SK-N-SH (cell line): ENCODE data around the gene C5orf22. TPM values are rescaled to one million over a fixed set of nuclear protein-coding genes. Genes with fewer than 3 reads are reported as not detected.

ENCODE experiments used
- CTCF ChIA-PET: fragments of 300-600, 350-600 bp; formaldehyde crosslinking; extraction: SDS; loops from one replicate; lab custom pipeline; 2021; lab: Yijun Ruan, JAX
- POLR2A ChIA-PET: fragments of 350-600 bp; sonication (Branson Sonifier 250); formaldehyde crosslinking; extraction: SDS; loops from one replicate; lab custom pipeline; 2020; ENCODE audit warnings: antibody characterized with exemption, inconsistent platforms; lab: Yijun Ruan, JAX
- DNase-seq: peaks from one replicate; pipeline ENCODE4 v3.0.0; 2012
- H2AFZ ChIP-seq: fragments of 200-600 bp; sonication (generic); 2 replicates; pipeline ENCODE4 v1.8.1; 2016; ENCODE audit warnings: antibody characterized with exemption, mild to moderate bottlenecking, low read depth
- H3F3A ChIP-seq: fragments of 200-600 bp; sonication (generic); replicated peaks from 2 replicates; pipeline ENCODE3; 2016; ENCODE audit warnings: antibody characterized with exemption, mild to moderate bottlenecking; ENCODE audit not compliant: insufficient read depth
- H3K27ac ChIP-seq, 2 experiments: fragments of 200-500 bp in 1 of 2; fragments of 200-600 bp in 1 of 2; sonication (Bioruptor generic) in 1 of 2; sonication (generic), shearing (Covaris generic) in 1 of 2; 2 replicates each; pipeline versions ENCODE4 v1.5.1 to v1.6.1; 2014 to 2016; ENCODE audit warnings: low read depth in 2 of 2, inconsistent platforms in 1 of 2, low read length in 1 of 2, mild to moderate bottlenecking in 1 of 2, mixed read lengths in 1 of 2
- H3K27me3 ChIP-seq: fragments of 200-600 bp; sonication (generic), shearing (Covaris generic); 2 replicates; pipeline ENCODE4 v1.6.1; 2016; ENCODE audit warnings: mixed run types; ENCODE audit not compliant: insufficient read depth
- H3K36me3 ChIP-seq, 2 experiments: fragments of 200-500 bp in 1 of 2; fragments of 200-600 bp in 1 of 2; sonication (Bioruptor generic) in 1 of 2; sonication (generic) in 1 of 2; replicated peaks in 1 of 2; 2 replicates each; pipeline versions ENCODE3 to v1.5.1; 2014 to 2016; ENCODE audit warnings: low read length in 1 of 2, mild to moderate bottlenecking in 1 of 2; ENCODE audit not compliant: insufficient read depth in 2 of 2, control insufficient read depth in 1 of 2
- H3K4me1 ChIP-seq, 2 experiments: fragments of 200-500 bp in 1 of 2; fragments of 200-600 bp in 1 of 2; sonication (Bioruptor generic) in 1 of 2; sonication (generic), shearing (Covaris generic) in 1 of 2; 2 replicates each; pipeline versions ENCODE4 v1.5.1 to v1.6.1; 2014 to 2016; ENCODE audit warnings: low read depth in 1 of 2, low read length in 1 of 2, mixed run types in 1 of 2; ENCODE audit not compliant: insufficient read depth in 2 of 2, control insufficient read depth in 1 of 2
- H3K4me2 ChIP-seq: fragments of 200-600 bp; sonication (generic), shearing (Covaris generic); 2 replicates; pipeline ENCODE4 v1.6.1; 2017; ENCODE audit warnings: mixed run types
- H3K4me3 ChIP-seq, 2 experiments: fragments of 200-500 bp in 1 of 2; fragments of 200-600 bp in 1 of 2; sonication (Bioruptor generic) in 1 of 2; sonication (generic), shearing (Covaris generic) in 1 of 2; 2 replicates each; pipeline versions ENCODE4 v1.5.1 to v1.8.1; 2014 to 2016; ENCODE audit warnings: low read depth in 2 of 2, inconsistent platforms in 1 of 2, low read length in 1 of 2, mild to moderate bottlenecking in 1 of 2, mixed read lengths in 1 of 2, moderate library complexity in 1 of 2
- H3K79me2 ChIP-seq: fragments of 200-600 bp; sonication (generic); 2 replicates; pipeline ENCODE4 v1.8.1; 2017; ENCODE audit warnings: mild to moderate bottlenecking; ENCODE audit not compliant: insufficient read depth
- H3K9ac ChIP-seq: fragments of 200-600 bp; sonication (generic); 2 replicates; pipeline ENCODE4 v1.6.1; 2017; ENCODE audit warnings: mixed run types
- H3K9me2 ChIP-seq: fragments of 200-600 bp; sonication (generic); 2 replicates; pipeline ENCODE4 v1.6.1; 2017; ENCODE audit warnings: mixed run types
- H3K9me3 ChIP-seq: fragments of 200-600 bp; sonication (generic); 2 replicates; pipeline ENCODE4 v1.6.1; 2017; ENCODE audit warnings: mixed run types, mild to moderate bottlenecking, moderate library complexity
- H4K20me1 ChIP-seq: fragments of 200-600 bp; sonication (generic); 2 replicates; pipeline ENCODE4 v1.6.1; 2017; ENCODE audit warnings: mild to moderate bottlenecking, mixed run types; ENCODE audit not compliant: insufficient read depth
- CHD2 ChIP-seq: fragments of 150-350 bp; IDR thresholded peaks from 2 replicates; pipeline ENCODE4 v1.6.1; 2018; ENCODE audit warnings: low read length; ENCODE audit not compliant: partially characterized antibody
- ELF1 ChIP-seq: IDR thresholded peaks from 2 replicates; pipeline ENCODE4 v1.4.0; 2012
- EP300 ChIP-seq, 2 experiments: IDR thresholded peaks; 2 replicates each; pipeline versions ENCODE4 v1.4.0 to v1.6.1; 2012; ENCODE audit warnings: borderline replicate concordance in 1 of 2, low read depth in 1 of 2, low read length in 1 of 2
- EZH2phosphoT487 ChIP-seq: fragments of 200-600 bp; sonication (generic); IDR thresholded peaks from 2 replicates; pipeline ENCODE4 v1.6.1; 2017; ENCODE audit warnings: low read depth, mixed run types, mild to moderate bottlenecking, antibody characterized with exemption, moderate library complexity, borderline replicate concordance
- FOSL2 ChIP-seq: IDR thresholded peaks from 2 replicates; pipeline ENCODE4 v1.4.0; 2012; ENCODE audit warnings: low read depth, mild to moderate bottlenecking, moderate library complexity, borderline replicate concordance
- FOXJ3 ChIP-seq: sonication (generic); formaldehyde crosslinking; IDR thresholded peaks from 2 replicates; pipeline ENCODE4 v1.5.1; 2020; ENCODE audit warnings: mild to moderate bottlenecking, missing genetic modification reagents
- FOXM1 ChIP-seq: IDR thresholded peaks from 2 replicates; pipeline ENCODE4 v1.4.0; 2012; ENCODE audit warnings: low read depth, mild to moderate bottlenecking
- GABPA ChIP-seq: IDR thresholded peaks from 2 replicates; pipeline ENCODE4 v1.4.0; 2012; ENCODE audit warnings: low read depth, mild to moderate bottlenecking
- MEF2A ChIP-seq: IDR thresholded peaks from 2 replicates; pipeline ENCODE4 v1.4.0; 2012; ENCODE audit warnings: low read depth, borderline replicate concordance
- MXI1 ChIP-seq: IDR thresholded peaks from 2 replicates; pipeline ENCODE4 v1.6.1; 2012; ENCODE audit warnings: mild to moderate bottlenecking, low read depth, low read length, improper control_type of control experiment
- NFIC ChIP-seq: IDR thresholded peaks from 2 replicates; pipeline ENCODE4 v1.4.0; 2012; ENCODE audit warnings: borderline replicate concordance
- PBX3 ChIP-seq: IDR thresholded peaks from 2 replicates; pipeline ENCODE4; 2012
- RCOR1 ChIP-seq: fragments of 150-350 bp; IDR thresholded peaks from 2 replicates; pipeline ENCODE4 v1.6.1; 2017; ENCODE audit warnings: antibody characterized with exemption, low read length
- REST ChIP-seq: IDR thresholded peaks from 2 replicates; pipeline ENCODE4 v1.6.1; 2012; ENCODE audit warnings: mild to moderate bottlenecking, low read depth, low read length, moderate library complexity
- RFX5 ChIP-seq: IDR thresholded peaks from 2 replicates; pipeline ENCODE4 v1.6.1; 2012; ENCODE audit warnings: mild to moderate bottlenecking, improper control_type of control experiment, low read length
- RXRA ChIP-seq: IDR thresholded peaks from 2 replicates; pipeline ENCODE4 v1.4.0; 2012; ENCODE audit warnings: low read depth, mild to moderate bottlenecking, borderline replicate concordance
- SIN3A ChIP-seq: IDR thresholded peaks from 2 replicates; pipeline ENCODE4 v1.6.1; 2012; ENCODE audit warnings: low read depth, mild to moderate bottlenecking, low read length, moderate library complexity, borderline replicate concordance
- USF2 ChIP-seq: fragments of 150-350 bp; IDR thresholded peaks from 2 replicates; pipeline ENCODE4 v1.6.1; 2017; ENCODE audit warnings: antibody characterized with exemption, low read length, low read depth, borderline replicate concordance
- YY1 ChIP-seq: IDR thresholded peaks from 2 replicates; pipeline ENCODE4 v1.4.0; 2012; ENCODE audit warnings: low read depth, mild to moderate bottlenecking
- WGBS: methylation state at CpG from one replicate; pipeline ENCODE4 v1.1.6; 2017; ENCODE audit warnings: low lambda C conversion rate; 5-methylcytosine and 5-hydroxymethylcytosine counted together
- polyA plus RNA-seq, 3 experiments: library from polyadenylated mRNA; depleted of rRNA; stranded (reverse); fragments of >200 nt; gene quantifications; 2 replicates each; pipeline ENCODE4 v1.2.3, GENCODE V29; 2012

C5orf22 gene
- polyA plus RNA-seq, 1 of the 3 experiments (the other 2 are of a cell fraction), result 13.6 TPM

- Histone ChIP-seq H3K9me3 (no peaks in the 10 kb centered on the region), H3K27me3 (no peaks in the 10 kb centered on the region), H3K4me1 (peaks cover 0 to 13% of the 10 kb centered on the region in 2 experiments; a peak in 1 of 4 replicates), H4K20me1 (no peaks in the 10 kb centered on the region), H2AFZ (no peak overlapping the region), H3K4me2 (no peak overlapping the region), H3K27ac (no peak overlapping the region), H3K4me3 (no peak overlapping the region), H3K79me2 (no peaks in the 10 kb centered on the region), H3K9ac (no peak overlapping the region), H3K36me3 (peaks cover 26 to 30% of the 10 kb centered on the region in 2 experiments), H3F3A (peaks cover 3% of the 10 kb centered on the region), H3K9me2 (no peaks in the 10 kb centered on the region)
- CTCF ChIA-PET, result interaction anchor here (0.6 to 1.6 kb wide), 3 partner anchors 253 to 884 kb away, joined by 3 to 4 read pairs (median 3); no protein-coding TSS in a partner anchor
- TF ChIP-seq EZH2phosphoT487 (no peak), RXRA (no peak), FOSL2 (no peak), EP300 (IDR thresholded peaks at IDR 0.05; ENCODE audit: borderline replicate concordance in 1 of 2, low read depth in 1 of 2, low read length in 1 of 2) (no peak), REST (no peak), NFIC (no peak), MXI1 (no peak), PBX3 (no peak), SIN3A (no peak), GABPA (no peak), FOXM1 (no peak), YY1 (no peak), CHD2 (no peak), ELF1 (no peak), RFX5 (no peak), MEF2A (no peak), RCOR1 (no peak), USF2 (no peak), FOXJ3 (CRISPR knock-in tag) (no peak)
- WGBS, result 87% methylated on average over 3 of the region's 3 CpGs
- no peak for DNase-seq
- POLR2A ChIA-PET, result no interaction called here
Measured at GRCh38 chr5:31556461-31556860, 24.4 kb downstream of the C5orf22 start.
